Upper lobe of right lung (tissue), 1 donor: Measurements from ENCODE around the gene CHRNB4. TPM values are rescaled to one million over a fixed set of nuclear protein-coding genes. Genes with fewer than 3 reads are reported as not detected.

Experiments
- ATAC-seq: fragments of 200-7000 bp; cut with Tn5 transposase; one replicate; pipeline ENCODE4 v1.9.1; 2020; ENCODE audit warnings: mild to moderate bottlenecking, moderate library complexity
- DNase-seq: peaks from one replicate; pipeline ENCODE4 v3.0.0-alpha.2; 2020
- H3K27ac ChIP-seq: fragments of 200-600 bp; one replicate; pipeline ENCODE4 v1.8.0; 2022
- H3K27me3 ChIP-seq: fragments of 200-600 bp; one replicate; pipeline ENCODE4 v1.8.0; 2022; ENCODE audit warnings: mild to moderate bottlenecking
- H3K36me3 ChIP-seq: fragments of 200-600 bp; one replicate; pipeline ENCODE4 v1.8.0; 2022
- H3K4me1 ChIP-seq: fragments of 200-600 bp; one replicate; pipeline ENCODE4 v1.8.0; 2022
- H3K4me3 ChIP-seq: fragments of 200-600 bp; one replicate; pipeline ENCODE4 v1.8.0; 2022; ENCODE audit warnings: mild to moderate bottlenecking
- H3K9me3 ChIP-seq: fragments of 200-600 bp; one replicate; pipeline ENCODE4 v1.8.0; 2022
- CTCF ChIP-seq: fragments of 200-600 bp; IDR thresholded peaks from one replicate; pipeline ENCODE4 v1.8.0; 2022; ENCODE audit warnings: antibody characterized with exemption
- intact Hi-C: fragments of 100-400 bp; cut with DNase I; formaldehyde crosslinking; loops from one replicate; pipeline ENCODE4 v1.11.0; 2022
- total RNA-seq: library from RNA; stranded (reverse); fragmentation: NEBNext Ultra II Directional; extraction: Animal tissue kit (Norgen Biotek cat#: 25700); gene quantifications from one replicate; pipeline ENCODE4 v1.2.1, GENCODE V29; 2021
- donor health status: DM: no; HTN: yes; CAD: no; lungs with severe emphysema.

Gene CHRNB4
- total RNA-seq, 1 donor from 2014 or later: not detected

DNA sequence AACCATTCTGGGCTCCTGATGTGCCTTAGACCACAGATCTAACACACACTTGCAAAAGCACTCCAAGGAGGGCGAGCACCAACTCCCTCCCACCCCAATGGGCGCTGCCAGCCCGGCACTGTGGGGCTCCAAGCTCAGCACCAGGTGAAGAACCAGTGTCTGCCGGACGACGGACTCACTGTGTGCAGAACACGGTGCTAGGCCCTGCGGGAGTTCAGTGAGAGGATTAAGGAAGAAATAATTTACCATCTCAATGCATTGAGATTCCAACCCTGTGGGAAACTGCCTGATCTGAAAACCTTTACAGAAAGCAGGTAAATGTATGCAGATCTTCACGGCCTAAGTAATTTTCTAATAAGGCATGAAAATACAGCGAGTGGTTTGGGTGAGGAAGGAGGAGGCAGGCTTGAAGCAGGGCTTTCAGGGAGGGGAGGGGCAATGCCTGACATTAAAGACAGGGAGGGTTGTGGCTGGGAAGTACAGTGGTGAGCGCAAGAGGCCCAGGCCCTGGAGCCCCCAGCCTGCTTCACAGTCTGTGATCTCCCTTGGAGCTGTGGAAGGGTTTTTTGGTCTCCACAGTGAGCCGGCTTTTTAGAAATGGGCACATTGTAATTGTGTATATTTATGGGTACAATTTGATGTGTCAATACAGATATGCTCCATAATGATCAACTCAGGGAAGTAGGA lies 35.6 kb upstream of the CHRNB4 start:
- Histone ChIP-seq H3K36me3 (no peaks in the 10 kb centered on the region), H3K27me3 (no peaks in the 10 kb centered on the region), H3K4me1 (peaks cover 8% of the 10 kb centered on the region), H3K27ac (no peak overlapping the region), H3K9me3 (no peaks in the 10 kb centered on the region), H3K4me3 (no peak overlapping the region)
- intact Hi-C loops: no loop called here
- ATAC-seq (no peak), DNase-seq (no peak)
- no peak for TF ChIP-seq CTCF

- intact Hi-C loops: no loop called here
- no peak for TF ChIP-seq CTCF
- no peaks in the 10 kb centered on the region for H3K9me3 ChIP-seq
- H3K4me3 ChIP-seq: no peak overlapping the region
- no peaks in the 10 kb centered on the region for H3K36me3 ChIP-seq
- peaks cover 8% of the 10 kb centered on the region for H3K4me1 ChIP-seq
- ATAC-seq (no peak), DNase-seq (no peak)
- no peaks in the 10 kb centered on the region for H3K27me3 ChIP-seq
- H3K27ac ChIP-seq: no peak overlapping the region
Observed at GRCh38 chr15:78675617-78676360, 34.8 kb upstream of the CHRNB4 start.

- ATAC-seq: no peak
- Histone ChIP-seq H3K4me3 (no peak overlapping the region), H3K4me1 (peaks cover 8% of the 10 kb centered on the region), H3K27me3 (no peaks in the 10 kb centered on the region), H3K9me3 (no peaks in the 10 kb centered on the region), H3K36me3 (no peaks in the 10 kb centered on the region), H3K27ac (no peak overlapping the region)
- intact Hi-C loops: no loop called here
- no peak for DNase-seq
- TF ChIP-seq CTCF: no peak
Observed at GRCh38 chr15:78675206-78675605, 34.2 kb upstream of the CHRNB4 start.

GRCh38 chr15:78673917-78674444 lies 33.0 kb upstream of the CHRNB4 start:
- no peak for DNase-seq
- Histone ChIP-seq H3K27ac (no peak overlapping the region), H3K4me1 (peaks cover 8% of the 10 kb centered on the region), H3K9me3 (no peaks in the 10 kb centered on the region), H3K27me3 (no peaks in the 10 kb centered on the region), H3K4me3 (no peak overlapping the region), H3K36me3 (no peaks in the 10 kb centered on the region)
- no peak for ATAC-seq
- intact Hi-C loops: no loop called here
- no peak for TF ChIP-seq CTCF

DNA sequence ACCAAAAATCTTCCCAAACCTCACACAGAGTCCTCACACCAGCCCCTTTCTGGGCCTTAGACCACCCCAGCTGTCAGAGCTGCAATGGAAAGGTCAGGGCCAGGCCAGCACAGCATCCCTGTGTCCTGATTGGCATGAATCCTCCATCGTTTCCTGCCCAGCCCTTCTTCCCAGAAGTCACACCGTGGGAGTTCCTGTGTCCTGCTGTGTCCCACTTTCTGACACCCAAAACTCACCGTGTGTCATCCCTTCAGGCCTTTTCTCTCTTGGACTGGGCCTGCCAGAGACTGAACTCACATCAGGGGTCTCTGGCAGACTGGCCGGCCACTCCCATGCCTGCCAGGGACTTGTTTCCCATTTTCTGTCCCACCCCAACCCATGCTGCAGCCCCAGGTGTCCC lies 32.5 kb upstream of the CHRNB4 start:
- H3K27me3 ChIP-seq: no peaks in the 10 kb centered on the region
- TF ChIP-seq CTCF: no peak
- H3K4me1 ChIP-seq: peaks cover 8% of the 10 kb centered on the region
- ATAC-seq (no peak), DNase-seq (no peak)
- no peak overlapping the region for H3K27ac ChIP-seq
- intact Hi-C loops: no loop called here
- no peaks in the 10 kb centered on the region for H3K9me3 ChIP-seq
- no peaks in the 10 kb centered on the region for H3K36me3 ChIP-seq
- no peak overlapping the region for H3K4me3 ChIP-seq
